ENCODE measurements around the gene TEX35.

DNA sequence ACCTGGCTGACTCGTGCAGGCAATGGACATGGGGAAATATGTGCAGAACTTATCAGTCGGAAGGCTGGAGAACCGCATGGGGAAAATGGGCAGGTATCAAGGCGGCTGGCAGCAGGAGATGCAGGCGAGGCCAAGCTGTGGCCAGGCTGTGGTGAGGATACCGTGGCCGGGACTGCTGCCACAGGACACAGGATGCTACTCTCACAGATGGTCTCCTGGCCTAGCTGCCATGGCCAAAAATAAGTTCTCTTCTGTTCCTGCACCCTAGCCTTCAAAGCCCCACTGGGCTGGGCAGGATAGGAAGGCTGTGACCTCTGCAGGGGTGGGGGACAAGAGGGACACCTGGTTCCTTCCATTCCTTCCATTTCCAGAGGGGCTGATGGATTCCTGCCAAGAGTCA, 26.4 kb downstream of the TEX35 start:
- TF ChIP-seq CTCF (IDR thresholded peaks at IDR 0.05; ENCODE audit: borderline replicate concordance, extremely low read depth, low read length, poor library complexity, severe bottlenecking) (no peak), EZH2 (IDR thresholded peaks at IDR 0.05; ENCODE audit: borderline replicate concordance, low read depth, low read length, severe bottlenecking) (no peak)

All from DND-41 (cell line).